ENCODE measurements around the gene RAMAC.

DNA sequence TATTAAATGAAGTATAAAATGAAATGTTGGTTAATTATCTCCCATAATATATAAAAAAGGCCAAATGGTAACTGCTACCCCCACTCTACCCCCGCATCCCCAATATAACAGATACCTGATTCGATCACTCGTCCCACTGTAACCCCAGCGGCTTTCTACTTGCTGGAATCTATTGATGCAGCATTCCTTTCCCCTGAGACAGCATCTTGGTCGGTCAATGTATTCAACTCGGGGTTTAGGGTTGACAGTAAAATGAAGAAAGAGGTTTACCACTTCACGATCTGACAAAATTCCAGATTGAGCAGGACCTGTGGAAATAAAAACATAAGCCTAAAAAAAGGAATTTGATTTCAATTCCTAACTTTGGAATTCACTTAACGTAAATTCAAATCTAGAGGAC is 44.0 kb downstream of the RAMAC start:
- TF ChIP-seq POLR2AphosphoS5 (IDR thresholded peaks at IDR 0.05; ENCODE audit: low read depth, low read length) = no peak
- TF ChIP-seq PAX5 (IDR thresholded peaks at IDR 0.05; ENCODE audit: insufficient read depth, low read length, severe bottlenecking) = no peak
- TF ChIP-seq POLR2A (IDR thresholded peaks at IDR 0.05; ENCODE audit: low read depth, low read length) = no peak
- no peak for TF ChIP-seq POU2F2 (IDR thresholded peaks at IDR 0.05; ENCODE audit: low read depth, low read length)
- TF ChIP-seq SPI1 (IDR thresholded peaks at IDR 0.05; ENCODE audit: low read depth, low read length) = no peak

All from GM12891 (cell line).